Activated CD8-positive, alpha-beta memory T cell treated with anti-CD3 and anti-CD28 coated beads, Interleukin-2, amount 50 U/mL, for 24 hours (primary cell): ENCODE results near the gene TOP1.
"Not testable (repeated sequence)": the region's sequence is repeated elsewhere in the genome, so short reads cannot be mapped to it uniquely, and the experiment has no call there.

ENCODE experiments used
- DNase-seq: peaks from one replicate; pipeline ENCODE4 v3.0.0-alpha.2; 2020; ENCODE audit errors: extremely low read depth

The TOP1 gene

DNA sequence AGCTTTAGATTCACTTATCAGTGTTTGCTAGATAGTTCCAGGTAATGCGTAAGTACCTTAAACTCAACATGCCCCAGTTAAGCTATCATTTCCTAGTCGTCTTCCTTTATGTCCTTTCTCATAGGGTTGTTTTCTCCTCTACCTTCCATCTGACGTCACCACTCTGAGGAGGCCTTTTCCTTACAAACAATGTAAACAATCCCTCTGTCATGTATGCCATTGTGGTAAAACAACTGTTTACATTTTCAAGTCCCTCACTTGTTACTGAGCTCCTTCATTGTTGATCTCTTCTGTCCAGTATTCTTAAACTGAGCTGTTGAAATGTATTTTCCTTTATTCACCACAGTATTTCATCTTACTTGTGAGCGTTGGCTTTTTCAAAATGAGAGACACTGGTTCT is 63.3 kb downstream of the TOP1 start:
- DNase-seq, result no peak

DNA sequence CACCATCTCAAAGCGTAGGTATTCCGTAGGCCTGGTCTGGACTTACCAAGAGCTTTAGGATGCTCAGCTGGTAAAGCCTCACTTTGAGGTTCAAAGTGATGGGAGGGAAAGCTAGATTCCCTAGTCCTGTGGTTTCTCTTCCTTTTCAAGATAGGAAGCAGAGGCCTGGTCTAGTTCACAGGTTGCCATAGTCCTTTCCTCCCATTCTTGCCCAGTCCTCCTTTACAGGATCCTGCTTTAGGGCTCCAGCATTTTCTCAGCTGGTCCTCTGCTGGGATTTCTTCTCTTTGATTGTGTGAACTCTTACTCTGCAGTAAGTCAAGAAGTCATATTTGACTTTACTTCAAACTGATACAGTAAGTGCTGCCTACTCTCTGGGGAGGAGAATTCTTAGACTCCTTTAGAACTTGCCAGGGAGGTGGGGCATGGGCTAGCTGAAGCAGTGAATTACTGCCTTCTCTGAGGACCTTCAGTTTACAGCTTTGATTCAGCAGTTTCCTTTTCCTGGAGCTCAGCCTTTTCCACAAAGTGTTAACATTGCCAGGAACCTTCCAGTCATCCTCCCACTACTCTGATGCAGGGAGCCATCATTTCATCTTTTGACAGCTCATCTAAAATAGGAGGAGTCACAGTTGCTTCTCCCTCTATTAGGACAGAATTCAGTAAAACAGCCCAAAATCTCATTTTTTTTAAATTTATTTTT is 65.9 kb downstream of the TOP1 start:
- DNase-seq, result no peak

DNA sequence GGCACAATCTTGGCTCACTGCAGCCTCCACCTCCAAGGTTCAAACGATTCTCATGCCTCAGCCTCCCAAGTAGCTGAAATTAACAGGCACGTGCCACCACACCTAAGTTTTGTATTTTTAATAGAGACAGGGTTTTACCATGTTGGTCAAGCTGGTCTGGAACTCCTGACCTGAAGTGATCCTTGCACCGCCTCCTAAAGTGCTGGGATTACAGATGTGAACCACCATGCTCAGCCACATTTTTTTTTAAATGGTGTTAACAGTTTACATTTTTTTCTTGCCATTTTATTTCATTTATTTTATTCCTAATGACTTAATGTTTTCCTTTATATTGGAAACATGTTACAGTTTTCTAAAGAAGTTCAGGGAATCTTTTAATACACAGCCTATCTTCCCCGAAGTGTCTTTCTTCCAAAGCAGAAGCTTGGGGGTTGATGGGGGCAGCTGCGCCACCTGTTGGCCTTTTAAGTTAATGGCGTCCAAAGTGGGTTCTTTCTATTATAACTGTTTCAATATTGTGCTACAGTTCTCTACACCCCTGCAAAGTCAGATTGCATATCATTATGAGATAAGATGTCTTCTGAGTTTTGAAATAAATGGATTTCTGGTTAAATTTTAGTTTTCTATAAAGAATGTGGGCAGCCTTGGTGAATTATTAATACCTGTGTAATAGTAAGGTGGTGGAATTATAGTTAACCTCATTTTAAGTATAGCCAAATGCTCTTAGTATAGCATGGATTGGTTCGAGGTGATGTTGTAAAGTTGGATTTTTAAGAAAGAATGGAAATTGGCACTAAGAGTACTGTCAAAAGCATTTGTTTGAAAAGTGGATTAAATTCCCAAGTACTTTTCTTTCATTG is 66.7 kb downstream of the TOP1 start:
- DNase-seq, result peak; percentile 13

DNA sequence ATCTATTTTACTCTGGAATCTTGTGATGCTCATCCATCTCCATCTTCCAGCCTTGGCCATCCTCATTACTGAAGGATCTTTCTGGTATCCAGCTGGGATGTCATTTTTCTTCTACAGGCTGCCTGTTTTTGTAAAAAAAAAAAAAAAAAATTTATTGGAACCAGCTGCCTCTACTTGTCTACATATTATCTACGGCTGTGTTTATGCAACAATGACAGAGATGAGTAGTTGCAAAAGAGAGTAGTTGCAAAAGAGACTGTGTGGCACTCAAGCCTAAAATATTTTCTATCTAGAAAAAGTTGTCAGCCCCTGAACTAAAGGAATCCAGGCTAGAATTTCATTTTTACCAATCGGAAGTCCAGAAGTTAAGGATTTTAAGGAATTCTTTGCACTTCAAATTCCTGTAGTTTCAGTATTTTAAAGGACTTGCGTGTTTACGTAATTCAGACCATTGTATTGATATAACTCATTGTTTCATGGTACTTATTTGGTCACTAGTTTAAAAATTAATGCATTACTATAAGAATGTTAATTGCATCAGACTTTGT is 70.2 kb downstream of the TOP1 start:
- no peak for DNase-seq

DNA sequence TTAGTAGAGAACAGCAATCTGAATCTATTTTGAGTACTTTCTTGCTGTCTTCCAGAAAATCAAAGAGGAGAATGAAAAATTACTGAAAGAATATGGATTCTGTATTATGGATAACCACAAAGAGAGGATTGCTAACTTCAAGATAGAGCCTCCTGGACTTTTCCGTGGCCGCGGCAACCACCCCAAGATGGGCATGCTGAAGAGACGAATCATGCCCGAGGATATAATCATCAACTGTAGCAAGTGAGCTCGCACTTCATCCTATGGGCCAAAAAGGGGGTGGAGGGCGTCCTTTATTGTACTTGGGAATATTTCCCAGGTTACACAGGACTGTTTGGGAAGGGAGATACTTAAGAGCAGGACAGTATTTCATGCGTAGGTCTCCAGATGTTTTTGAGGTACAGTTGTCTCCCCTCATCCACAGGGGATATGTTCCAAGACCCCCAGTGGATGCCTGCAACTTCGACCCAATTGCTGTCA is 71.4 kb downstream of the TOP1 start:
- DNase-seq, result no peak

DNA sequence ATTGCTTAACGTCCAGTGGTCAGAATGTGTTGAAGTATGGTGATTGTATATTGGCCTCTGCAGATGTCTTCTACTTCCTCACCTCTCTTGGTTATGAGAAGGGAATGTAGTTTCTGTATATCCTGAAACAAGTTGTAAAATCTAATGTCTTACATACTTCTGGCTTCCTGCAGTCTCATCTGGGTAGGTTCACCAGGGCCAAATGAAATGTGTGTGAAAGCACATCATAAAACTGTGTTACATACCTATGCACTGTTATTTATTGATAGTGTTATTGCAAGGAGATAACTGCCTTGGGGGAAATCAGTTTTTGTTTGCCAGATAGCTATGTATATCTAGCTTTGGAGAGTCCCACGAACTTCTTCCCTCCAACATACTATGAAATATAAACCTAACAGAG is 73.0 kb downstream of the TOP1 start:
- no peak for DNase-seq

DNA sequence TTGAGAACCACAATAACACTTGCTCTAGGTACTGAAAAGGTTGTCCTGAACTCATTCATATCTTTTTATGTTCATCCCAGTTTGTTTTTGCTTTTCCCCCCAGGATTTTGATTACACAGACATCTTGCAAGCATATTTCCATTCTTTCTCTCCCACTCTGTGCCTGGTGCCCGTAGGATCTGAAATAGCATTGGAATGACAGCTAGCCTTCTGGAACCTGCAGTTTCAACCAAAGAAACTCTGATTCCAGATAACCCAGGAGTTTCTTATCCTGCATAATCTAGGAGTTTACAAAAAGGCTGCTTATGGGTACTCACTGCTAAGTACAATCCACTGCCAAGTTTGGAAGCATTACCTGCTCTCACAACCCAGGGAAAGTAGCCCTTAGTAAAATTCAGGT is 79.9 kb downstream of the TOP1 start:
- no peak for DNase-seq

DNA sequence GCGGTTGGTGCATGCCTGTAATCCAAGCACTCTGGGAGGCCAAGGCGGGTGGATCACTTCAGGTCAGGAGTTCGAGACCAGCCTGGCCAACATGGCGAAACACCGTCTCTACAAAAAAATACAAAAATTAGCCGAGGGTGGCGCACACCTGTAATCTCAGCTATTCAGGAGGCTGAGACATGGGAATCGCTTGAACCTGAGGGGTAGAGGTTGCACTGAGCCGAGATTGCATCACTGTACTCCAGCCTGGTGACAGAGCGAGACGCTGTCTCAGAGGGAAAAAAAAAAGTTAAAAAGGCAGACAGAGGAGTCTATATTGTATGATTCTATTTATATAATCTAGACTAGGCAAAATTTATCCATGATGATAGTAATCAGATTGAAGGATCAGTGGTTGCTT is 81.4 kb downstream of the TOP1 start:
- DNase-seq, result no peak

DNA sequence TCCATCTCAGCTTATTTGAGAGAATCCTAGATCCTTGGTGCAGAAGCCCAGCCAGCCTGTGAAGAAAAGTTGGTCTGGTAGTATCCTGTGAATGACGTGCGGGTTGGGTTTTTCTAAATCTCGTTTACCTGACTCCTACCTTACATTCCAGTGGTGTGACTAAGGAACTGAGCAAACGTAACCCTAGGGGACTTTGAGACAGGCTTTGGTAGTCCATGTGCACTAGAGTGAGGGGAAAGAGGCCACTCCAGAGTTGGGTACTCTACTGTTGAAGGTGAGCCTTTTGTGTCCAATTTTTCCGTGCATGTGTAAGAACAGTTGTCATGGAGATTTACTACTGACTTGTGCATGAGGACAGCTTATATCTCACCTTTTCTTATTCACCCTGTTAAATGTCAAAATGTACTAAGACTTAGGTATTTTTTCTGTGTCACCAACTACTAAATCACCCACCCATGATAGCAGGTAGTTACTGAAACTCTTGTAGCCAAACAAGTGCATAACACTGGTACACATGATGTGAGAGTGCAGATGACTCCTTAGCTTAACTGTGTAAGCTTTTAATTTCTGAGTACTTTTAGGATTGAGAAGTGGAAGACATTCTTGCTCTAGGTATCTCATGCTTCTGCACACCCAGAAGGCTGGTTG is 82.4 kb downstream of the TOP1 start:
- no peak for DNase-seq

DNA sequence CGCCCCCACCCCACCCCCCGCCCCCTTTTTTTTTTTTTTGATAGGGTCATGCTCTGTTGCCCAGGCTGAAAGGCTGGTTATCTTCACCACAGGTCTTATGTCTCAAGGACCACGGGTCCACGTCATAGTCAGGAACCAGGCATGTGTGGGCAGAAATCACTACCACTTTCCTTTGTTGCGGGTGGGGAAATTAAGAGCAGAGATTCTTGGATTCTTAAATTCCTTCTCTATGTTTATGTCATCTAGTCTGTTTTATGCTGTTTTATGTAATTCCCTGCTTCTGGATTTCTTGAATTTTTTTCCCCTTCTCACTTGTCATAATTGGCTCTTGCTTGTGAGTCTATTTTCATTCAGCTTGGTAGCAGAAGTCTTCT is 82.9 kb downstream of the TOP1 start:
- no peak for DNase-seq

DNA sequence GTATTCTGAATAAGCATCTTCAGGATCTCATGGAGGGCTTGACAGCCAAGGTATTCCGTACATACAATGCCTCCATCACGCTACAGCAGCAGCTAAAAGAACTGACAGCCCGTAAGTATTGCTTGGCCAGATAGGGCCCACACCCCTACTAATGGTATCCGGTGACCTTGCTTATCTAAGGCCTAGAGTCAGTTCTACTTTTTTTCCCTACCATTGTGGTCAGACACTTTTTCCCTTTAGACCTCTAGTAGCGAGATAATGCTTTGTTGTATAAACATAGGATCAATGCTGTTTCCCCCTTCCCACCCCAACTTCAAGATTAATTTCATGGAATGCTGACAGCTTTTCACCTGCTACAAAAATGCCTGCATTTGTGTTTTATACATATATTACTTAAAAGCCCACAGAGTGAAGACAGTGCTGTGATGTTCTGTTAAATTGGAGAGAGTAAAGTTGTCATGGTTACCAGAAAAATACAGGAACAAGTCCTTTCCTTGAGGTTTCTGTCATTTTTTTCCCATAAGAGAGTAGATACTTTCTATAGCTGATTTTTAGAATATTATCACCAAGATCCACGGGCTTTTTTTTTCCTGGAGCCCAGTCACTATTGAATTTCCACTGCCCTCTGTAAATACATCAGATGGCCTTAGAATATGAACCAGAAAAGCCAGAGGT is 87.8 kb downstream of the TOP1 start:
- no peak for DNase-seq

DNA sequence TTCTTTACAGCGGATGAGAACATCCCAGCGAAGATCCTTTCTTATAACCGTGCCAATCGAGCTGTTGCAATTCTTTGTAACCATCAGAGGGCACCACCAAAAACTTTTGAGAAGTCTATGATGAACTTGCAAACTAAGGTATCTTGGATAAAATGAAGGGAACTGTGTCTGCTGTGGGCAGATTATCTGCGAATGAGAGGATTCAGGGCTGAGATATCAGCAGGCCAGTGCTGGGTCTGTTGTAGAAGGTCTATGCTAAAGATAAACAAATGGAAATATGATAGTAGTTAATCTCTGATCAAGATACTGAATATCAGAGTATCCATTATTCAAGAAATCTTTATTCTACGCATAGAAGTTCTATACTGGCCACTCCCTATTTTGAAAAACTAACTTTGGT is 89.5 kb downstream of the TOP1 start:
- not testable (repeated sequence) for DNase-seq

DNA sequence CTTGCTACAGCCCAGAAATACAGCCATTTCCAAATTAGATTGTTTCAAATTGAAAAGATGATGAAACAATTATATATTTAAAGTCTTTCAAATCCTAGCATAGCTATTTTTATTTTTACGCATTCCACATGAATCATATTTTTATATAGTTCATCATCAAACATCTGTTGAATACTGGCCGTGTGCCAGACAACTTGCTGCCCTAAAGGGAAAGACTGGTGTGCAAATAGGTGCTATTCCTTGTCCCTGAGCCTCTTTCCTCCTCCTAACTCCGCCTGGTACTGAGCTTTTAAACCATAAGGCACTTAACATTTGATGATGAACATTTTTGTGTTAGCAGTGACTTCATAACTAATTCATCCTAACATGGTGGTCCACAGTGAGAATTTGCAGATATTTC is 90.0 kb downstream of the TOP1 start:
- no peak for DNase-seq

DNA sequence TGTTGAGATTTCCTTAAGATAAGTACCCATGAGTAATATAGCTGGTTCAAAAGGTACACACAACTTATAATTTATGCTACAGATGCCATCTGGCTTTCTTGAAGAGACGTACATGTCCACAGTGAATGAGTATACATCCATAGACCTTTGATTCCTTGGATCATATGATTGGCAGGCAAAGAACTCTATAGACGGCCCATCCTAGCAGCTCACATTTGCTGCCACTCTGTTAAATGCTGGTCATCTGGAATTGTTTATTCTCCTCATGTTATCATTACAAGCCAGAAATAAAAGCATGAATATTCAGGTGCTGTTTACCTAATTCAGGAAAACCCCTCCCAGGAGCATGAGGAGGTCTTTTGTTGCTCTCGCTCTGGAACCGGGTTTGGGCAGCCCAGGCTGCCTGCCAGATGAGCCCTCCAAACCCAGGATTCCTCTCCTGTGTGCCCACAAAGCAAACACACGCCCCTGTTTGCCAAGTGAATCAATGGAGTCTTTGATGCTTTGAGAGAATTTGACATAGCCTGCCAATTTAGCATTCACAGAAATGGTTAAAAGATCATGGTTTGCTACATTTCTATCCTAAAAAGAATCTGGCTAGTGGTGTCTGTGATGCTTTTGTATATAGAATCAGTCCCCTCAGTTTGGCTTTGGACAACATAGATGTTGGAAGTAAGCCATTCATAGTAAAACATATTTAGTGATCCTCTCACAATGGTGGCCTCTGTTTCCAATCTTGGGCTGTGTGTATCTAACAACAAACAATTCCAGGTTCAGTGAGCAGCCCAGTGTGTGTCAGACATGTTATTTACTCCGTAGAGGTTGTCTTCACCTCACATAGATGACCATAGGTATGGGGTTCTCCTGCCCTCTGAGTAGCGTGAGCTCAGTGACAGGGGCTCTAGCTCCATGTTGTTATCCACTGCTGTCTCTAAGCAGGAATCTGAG is 91.3 kb downstream of the TOP1 start:
- DNase-seq, result no peak

DNA sequence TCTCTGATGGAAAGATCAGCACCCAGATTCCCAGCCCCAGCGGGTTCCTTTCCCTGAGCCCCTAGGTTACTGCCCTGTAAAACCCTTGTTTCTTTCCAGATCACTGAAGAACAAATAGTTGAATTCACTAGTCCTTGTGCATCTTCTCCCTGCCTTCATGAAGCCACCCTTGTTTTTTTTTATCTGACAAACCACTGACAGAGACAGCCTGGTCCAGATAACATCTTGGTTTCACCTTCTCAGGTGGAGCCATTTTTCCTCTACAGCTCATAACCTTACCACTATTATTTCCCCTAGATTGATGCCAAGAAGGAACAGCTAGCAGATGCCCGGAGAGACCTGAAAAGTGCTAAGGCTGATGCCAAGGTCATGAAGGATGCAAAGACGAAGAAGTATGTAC is 92.8 kb downstream of the TOP1 start:
- no peak for DNase-seq

DNA sequence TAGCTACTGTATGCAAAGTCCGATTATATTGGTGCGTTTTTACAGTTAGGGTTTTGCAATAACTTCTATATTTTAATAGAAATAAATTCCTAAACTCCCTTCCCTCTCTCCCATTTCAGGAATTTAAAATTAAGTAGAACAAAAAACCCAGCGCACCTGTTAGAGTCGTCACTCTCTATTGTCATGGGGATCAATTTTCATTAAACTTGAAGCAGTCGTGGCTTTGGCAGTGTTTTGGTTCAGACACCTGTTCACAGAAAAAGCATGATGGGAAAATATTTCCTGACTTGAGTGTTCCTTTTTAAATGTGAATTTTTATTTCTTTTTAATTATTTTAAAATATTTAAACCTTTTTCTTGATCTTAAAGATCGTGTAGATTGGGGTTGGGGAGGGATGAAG is 95.0 kb downstream of the TOP1 start:
- no peak for DNase-seq

DNA sequence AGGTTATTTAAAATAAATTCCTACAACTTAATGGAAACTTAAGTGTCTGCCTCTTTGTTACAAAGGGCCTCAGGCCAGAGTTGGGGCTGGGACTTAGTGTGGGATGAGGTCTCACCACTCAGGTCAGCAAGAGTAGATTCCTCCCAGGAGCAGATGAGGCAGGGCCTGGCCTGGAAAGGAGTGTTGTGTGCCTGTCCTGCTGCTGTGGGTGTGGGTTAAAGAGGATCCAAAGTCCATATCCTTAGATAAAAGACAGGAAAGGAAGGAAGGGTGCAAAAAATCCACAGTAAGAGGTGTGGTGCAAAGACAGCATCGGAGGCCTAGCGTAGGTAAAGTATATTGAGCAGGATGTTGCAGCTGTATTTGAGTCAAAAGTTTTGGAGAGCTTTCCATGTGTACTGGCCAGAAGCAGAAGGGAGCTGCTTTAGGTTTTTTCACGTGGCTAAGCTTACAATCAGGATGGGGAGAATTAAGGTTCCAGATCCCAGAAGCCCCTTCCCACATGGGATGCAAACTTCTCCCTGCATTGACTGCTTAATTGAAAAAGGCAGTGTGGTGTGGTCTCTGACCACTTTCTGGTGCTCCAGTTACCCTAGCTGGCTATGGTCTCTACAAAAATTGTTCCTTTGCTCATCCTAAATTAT is 96.0 kb downstream of the TOP1 start:
- DNase-seq, result no peak

DNA sequence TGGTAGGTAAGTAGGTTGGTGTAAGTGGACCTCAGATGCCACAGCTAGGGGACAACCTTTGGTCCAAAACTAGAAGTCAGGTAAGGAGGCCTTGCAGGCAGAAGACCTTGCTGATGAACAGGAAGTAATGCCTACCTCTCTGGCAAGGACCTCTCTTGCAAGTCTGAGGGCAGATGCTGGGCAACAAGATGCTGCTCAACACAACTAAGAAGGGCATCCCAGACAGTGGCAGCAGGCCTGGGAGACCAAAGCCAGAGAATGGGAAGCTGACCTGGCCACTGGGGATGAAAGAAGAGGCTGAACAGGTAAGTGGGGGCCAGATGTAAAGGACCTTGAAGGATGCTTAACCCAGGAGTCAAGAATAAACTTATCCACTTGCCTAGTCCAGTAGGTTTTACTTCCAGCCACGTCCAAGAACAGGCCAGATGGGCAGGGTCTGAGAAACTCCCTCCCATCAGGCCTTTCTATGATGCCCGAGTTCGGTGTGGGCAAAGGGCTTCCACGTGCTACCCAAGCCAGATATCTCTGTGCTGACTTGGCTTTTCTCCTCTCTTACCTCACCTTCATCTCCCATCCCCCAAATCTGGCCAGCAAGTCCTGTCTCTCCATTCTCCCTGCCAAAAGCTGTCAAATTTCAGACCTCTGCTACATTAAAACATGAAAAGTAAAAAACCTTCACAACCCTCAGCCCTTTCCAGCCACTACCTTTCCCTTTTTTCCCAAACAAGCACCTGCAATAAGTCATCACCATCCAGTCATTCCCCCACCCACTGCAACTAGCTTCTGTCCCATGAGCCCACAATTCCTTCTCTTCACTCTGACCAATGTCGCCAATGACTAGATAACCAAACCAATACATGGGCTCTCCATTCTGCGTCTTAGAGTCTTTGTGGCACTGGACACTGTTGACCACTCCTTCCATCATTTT is 97.2 kb downstream of the TOP1 start:
- DNase-seq, result no peak

DNA sequence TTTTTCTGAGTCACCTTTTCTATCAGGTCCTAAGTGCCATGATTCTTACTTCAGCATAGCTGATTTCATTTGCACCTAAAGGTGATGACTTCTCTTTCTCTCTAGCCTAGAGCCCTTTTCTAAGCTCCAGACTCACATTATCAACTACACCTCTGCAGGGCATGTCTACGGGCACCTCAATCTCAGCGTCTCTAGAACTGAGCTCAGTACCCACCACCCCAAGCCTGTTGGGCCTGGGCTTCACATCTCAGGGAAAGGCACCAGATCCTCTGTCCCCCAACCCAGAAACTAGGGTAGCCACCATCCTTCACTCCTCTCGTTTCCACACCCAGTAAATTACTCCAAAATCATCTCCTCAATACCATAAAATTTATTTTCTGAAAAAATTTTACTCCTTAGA is 98.1 kb downstream of the TOP1 start:
- no peak for DNase-seq
